Lower leg skin (tissue), 4 donors: ENCODE results near the gene MVB12B. TPM values are rescaled to one million over a fixed set of nuclear protein-coding genes. Genes with fewer than 3 reads are reported as not detected.
"Not testable (repeated sequence)": the region's sequence is repeated elsewhere in the genome, so short reads cannot be mapped to it uniquely, and the experiment has no call there.

Experiments used
- DNase-seq, 2 donors: peaks; one replicate each; pipeline ENCODE4 v3.0.0-alpha.2; 2019; ENCODE audit warnings: low spot score in 2 of 2
- H3K4me3 ChIP-seq: fragments of 200-600 bp; sonication (generic); 2 replicates; pipeline ENCODE4 v1.5.1; 2017; ENCODE audit warnings: mild to moderate bottlenecking, low read depth; ENCODE audit not compliant: poor library complexity, severe bottlenecking
- POLR2A ChIP-seq, 2 donors: fragments of 450-650 bp; IDR thresholded peaks; one replicate each; pipeline ENCODE4 v1.6.1; 2016 to 2017; ENCODE audit warnings: antibody characterized with exemption in 2 of 2, mild to moderate bottlenecking in 1 of 2, moderate library complexity in 1 of 2
- WGBS, 2 donors: methylation state at CpG; one replicate each; pipeline ENCODE4 v1.1.5; 2018; 5-methylcytosine and 5-hydroxymethylcytosine counted together
- intact Hi-C: fragments of 100-400 bp; cut with DNase I; formaldehyde crosslinking; loops from one replicate; pipeline ENCODE4 v1.15.0; 2023; ENCODE audit warnings: low total_unique reads
- total RNA-seq, 4 donors: library from RNA; depleted of rRNA; stranded (reverse); fragments of >200 nt; gene quantifications; one replicate each; pipeline ENCODE4 v1.1.0, GENCODE V29; 2016
- TF ChIP-seq, protein P1 (sequence below), 3 donors: fragments of 450-650 bp; IDR thresholded peaks; one replicate each; pipeline ENCODE4 v1.5.1; 2016; ENCODE audit warnings: antibody characterized with exemption in 3 of 3, mild to moderate bottlenecking in 3 of 3, moderate library complexity in 2 of 3

Gene MVB12B
- total RNA-seq, 4 donors from 2014 or later: 8.6 to 12.5 (median 10.9) TPM

DNA sequence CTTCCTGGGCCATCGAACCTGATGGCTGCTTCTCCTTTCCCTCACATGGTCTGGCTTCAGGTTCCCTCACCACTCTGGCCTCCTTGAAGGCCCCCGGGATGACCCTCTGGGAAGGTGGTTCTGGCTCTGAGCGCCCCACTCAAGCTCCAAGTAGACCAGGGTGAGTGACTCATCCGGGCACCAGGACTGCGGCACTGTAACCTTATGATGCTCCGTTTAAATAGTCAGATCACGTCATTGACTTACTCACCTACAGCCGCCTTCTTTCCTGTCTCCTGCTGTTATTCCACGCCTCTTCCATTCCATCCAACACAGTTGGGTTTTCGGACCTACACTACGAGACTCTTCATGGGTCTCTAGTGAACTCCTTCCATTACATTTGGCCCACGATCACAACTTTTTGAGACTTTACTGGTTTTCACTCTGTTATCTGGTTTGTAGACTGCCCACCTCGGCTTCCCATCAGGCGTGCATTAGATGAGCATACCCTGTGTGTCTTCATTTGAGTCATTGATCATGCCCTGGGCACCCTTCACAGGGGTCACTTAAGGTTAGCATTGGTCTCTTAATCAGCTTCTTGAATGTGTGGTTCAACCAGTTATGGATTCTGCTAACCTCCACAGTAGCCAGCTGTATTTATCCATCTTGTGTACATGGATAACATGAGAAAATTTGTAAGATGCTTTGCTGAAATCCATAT lies 148.3 kb downstream of the MVB12B start:
- no peak for TF ChIP-seq POLR2A (IDR thresholded peaks at IDR 0.05)
- TF ChIP-seq, protein P1, sequence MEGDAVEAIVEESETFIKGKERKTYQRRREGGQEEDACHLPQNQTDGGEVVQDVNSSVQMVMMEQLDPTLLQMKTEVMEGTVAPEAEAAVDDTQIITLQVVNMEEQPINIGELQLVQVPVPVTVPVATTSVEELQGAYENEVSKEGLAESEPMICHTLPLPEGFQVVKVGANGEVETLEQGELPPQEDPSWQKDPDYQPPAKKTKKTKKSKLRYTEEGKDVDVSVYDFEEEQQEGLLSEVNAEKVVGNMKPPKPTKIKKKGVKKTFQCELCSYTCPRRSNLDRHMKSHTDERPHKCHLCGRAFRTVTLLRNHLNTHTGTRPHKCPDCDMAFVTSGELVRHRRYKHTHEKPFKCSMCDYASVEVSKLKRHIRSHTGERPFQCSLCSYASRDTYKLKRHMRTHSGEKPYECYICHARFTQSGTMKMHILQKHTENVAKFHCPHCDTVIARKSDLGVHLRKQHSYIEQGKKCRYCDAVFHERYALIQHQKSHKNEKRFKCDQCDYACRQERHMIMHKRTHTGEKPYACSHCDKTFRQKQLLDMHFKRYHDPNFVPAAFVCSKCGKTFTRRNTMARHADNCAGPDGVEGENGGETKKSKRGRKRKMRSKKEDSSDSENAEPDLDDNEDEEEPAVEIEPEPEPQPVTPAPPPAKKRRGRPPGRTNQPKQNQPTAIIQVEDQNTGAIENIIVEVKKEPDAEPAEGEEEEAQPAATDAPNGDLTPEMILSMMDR (IDR thresholded peaks at IDR 0.05): no peak
- H3K4me3 ChIP-seq: no peak overlapping the region
- no peak for DNase-seq
- intact Hi-C loops: no loop called here
- 96 to 97% methylated on average over 14 of the region's 14 CpGs for WGBS, 2 donors

DNA sequence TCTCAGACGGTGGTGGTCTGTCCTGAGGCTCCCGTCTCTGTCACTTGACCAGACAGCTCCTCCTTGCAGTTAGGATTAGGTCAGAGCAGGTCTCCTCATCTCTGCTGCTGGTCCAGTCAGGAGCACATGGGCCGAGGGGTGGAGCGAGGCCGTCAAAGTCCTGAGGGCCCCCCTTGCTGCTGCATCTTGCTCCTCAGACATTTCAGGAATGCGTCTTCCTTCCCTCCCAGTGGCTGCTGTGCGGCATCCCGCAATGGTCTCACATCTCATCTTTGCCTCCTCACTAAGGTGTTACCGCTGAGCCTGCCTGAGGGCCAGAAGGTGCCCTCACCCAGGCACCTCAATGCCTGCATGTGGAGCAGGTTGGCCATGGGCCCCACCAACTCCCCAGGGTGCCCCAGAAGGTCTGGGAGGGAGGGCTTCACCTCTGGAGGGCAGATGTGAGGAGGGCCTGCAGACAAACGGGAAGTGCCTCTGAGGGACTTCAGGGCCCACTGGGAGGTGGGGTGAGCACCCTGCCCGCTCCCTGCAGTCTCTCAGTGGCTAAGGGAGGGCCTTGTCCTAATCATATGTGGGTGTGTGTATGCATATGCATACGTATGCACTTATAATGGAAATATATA lies 149.4 kb downstream of the MVB12B start:
- WGBS, 2 donors: 93% methylated on average over 12 of the region's 12 CpGs
- no peak for DNase-seq
- TF ChIP-seq POLR2A (IDR thresholded peaks at IDR 0.05): no peak
- TF ChIP-seq, protein P1 (IDR thresholded peaks at IDR 0.05): no peak
- H3K4me3 ChIP-seq: no peak overlapping the region
- intact Hi-C loops: no loop called here

DNA sequence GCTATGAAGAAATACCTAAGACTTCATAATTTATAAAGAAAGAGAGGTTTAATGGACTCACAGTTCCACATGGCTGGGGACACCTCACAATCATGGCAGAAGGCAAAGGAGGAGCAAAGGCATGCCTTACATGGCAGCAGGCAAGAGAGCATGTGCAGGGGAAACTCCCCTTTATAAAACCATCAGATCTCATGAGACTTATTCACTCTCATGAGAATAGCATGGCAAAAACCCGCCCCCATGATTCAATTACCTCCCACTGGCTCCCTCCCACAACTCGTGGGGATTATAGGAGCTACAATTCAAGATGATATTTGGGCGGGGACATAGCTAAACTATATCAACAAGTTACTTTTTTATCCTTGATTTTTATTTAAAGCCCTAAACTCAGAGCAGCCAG lies 150.8 kb downstream of the MVB12B start:
- H3K4me3 ChIP-seq, DNase-seq, intact Hi-C loops: not testable (repeated sequence)
- WGBS, 2 donors: 78 to 86% methylated on average over 3 of the region's 3 CpGs

DNA sequence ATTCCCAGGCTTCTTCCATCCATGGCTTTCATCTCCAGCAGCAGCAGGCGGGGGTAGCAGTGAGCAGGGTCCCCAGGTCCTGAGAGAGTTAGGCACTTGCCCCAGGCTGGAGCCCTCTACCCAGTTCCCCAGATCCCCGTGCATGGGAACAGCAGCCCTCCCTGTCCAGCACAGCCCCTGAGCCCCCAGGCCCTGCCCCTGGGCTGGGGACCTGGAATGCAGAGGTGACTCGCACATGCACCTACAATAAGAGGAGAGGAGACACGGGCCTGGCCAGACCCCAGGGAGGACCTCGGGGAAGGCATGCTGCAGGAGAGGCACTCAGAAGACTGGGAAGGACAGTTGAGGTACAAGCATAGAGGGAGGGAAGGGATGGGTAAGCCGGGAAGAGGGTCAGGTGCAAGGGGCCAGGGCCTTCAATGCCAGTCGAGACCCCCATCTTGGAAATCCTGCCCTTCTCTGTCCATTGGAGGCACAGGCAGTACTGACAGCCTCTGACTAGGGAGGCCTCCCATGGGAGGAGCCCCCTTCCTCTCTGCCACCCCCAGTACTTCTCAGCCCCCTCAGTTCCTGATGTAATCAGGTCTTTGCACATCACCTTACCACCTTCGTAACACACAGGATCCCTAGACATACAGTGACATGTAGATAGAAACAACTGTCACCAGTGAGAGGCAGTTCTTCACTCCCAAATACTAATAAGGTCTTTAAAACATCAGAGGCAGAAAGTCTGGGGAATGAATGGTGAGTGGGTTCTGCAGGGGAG lies 151.8 kb downstream of the MVB12B start:
- TF ChIP-seq, protein P1 (IDR thresholded peaks at IDR 0.05): no peak
- no peak for TF ChIP-seq POLR2A (IDR thresholded peaks at IDR 0.05)
- no peak for DNase-seq
- intact Hi-C loops: no loop called here
- H3K4me3 ChIP-seq: no peak overlapping the region
- WGBS, 2 donors: 92 to 96% methylated on average over 8 of the region's 8 CpGs

DNA sequence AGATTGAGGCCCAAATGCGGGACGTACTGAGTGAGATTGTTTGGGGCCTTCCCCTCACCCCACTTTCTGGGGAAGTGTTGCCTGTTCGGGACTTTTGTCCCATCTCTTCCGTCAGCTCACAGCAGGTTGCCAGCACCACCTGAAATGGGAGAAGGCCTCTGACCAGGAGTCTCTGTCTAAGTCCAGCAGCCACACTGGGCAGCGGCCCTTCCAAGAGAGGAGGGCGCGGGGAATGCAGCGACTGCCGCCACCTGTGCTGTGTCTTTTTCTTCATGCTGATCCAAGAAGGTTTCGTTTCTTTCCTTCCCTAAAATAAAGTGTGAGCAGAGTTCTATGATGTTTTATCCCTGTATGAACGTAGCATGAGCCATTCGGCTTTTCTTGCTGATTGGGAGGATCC lies 152.9 kb downstream of the MVB12B start:
- TF ChIP-seq, protein P1 (IDR thresholded peaks at IDR 0.05): no peak
- no peak for TF ChIP-seq POLR2A (IDR thresholded peaks at IDR 0.05)
- no peak for DNase-seq
- H3K4me3 ChIP-seq: no peak overlapping the region
- intact Hi-C loops: no loop called here
- WGBS, 2 donors: 92 to 96% methylated on average over 12 of the region's 12 CpGs

DNA sequence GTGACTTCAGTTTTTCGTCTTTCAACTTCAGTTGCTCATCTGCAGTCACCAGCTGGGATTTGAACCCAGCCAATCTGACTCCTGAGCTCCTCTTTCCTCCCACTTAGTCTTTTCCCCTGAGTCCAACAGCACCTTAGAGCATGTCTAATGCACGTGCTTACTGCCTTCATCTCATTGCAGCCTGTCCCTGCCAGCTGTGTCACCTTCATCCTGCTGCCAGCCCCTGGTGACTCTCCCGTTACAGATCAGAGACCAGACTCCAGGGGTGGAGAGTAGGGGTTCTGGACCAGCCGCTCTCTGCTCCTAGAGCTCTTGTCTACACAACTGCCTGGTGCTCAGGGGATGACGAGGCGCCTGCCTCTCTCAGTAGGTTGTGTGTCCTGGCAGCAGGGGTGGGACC lies 154.2 kb downstream of the MVB12B start:
- H3K4me3 ChIP-seq: no peak overlapping the region
- DNase-seq: no peak
- intact Hi-C loops: loop anchor here (5.0 kb wide), 1 partner anchor 179 kb away; no protein-coding TSS in a partner anchor
- TF ChIP-seq, protein P1 (IDR thresholded peaks at IDR 0.05): no peak
- TF ChIP-seq POLR2A (IDR thresholded peaks at IDR 0.05): no peak
- 77 to 95% methylated on average over 6 of the region's 6 CpGs for WGBS, 2 donors
